ENCODE data around the gene DLG3.

DNA sequence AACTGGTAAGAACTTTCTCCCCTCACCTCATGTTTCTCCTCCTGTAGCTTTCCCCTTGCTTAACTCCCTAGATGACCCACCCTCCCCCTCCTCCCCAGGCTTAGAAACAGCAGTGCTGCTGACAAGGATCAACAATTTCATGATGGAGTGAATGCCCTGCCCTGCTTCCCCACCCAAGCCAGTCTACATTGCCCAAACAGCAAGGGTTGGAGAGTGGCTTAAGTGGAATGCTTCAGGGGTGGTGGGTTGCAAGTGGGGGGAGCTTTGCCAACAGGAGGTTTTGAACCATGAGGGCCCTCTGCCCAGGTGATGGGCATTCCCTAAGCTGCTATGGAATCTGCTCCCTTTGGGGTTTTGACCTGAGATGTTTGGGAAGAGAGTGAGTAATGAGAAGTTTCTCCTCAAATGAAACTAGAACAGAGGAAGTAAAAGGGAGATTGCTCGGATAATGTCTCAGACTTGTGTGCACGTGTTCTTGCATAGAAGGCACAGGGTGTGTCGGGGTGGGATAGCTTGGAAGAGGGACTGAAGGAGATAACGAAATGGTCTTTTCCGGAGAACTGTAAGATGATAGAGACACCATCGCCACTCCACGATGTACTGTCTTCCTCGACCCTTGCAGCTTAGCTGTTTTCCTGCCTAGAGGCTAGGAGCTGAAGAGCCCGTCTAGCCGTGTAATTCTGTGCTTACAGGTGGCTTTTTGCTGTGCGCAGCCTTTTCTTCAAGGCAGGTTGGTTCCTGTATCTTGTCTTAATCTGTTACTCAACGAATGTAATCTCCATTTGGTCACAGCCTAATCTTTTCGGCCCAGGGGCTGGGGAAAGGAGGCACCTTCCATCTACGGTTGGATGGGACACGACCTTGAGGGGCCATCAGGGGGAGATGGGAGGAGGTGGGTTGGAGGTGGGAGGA lies 11.4 kb upstream of the DLG3 start:
- no peak for TF ChIP-seq LEF1 (IDR thresholded peaks at IDR 0.05; ENCODE audit: borderline replicate concordance)
- no peak for TF ChIP-seq TARDBP (IDR thresholded peaks at IDR 0.05)
- TF ChIP-seq SP1 (IDR thresholded peaks at IDR 0.05): no peak
- no peak for TF ChIP-seq PKNOX1 (IDR thresholded peaks at IDR 0.05)
- TF ChIP-seq FOXK2 (IDR thresholded peaks at IDR 0.05): no peak
- no peak for TF ChIP-seq ELF4 (IDR thresholded peaks at IDR 0.05)
- TF ChIP-seq CTBP1 (IDR thresholded peaks at IDR 0.05; ENCODE audit: borderline replicate concordance): no peak
- TF ChIP-seq SUZ12 (IDR thresholded peaks at IDR 0.05): no peak
- TF ChIP-seq ZNF384 (IDR thresholded peaks at IDR 0.05): no peak
- no peak for TF ChIP-seq NFRKB (IDR thresholded peaks at IDR 0.05)
